ENCODE data around the gene MYLK4. TPM values are rescaled to one million over a fixed set of nuclear protein-coding genes. Genes with fewer than 3 reads are reported as not detected.
A peak's percentile ranks its signal among the peaks of the same experiment; 100 is the strongest.
"Not testable (repeated sequence)": the region's sequence is repeated elsewhere in the genome, so short reads cannot be mapped to it uniquely, and the experiment has no call there.

Gene MYLK4
- total and polyA plus RNA-seq, 4 donors: 1.4 to 3.8 (median 2.5) TPM

- Histone ChIP-seq H3K9me3 (ENCODE audit: control insufficient read depth, insufficient read depth, low read length) (no peaks in the 10 kb centered on the region), H3K4me3 (ENCODE audit: low read depth, low read length) (peak overlapping the region; percentile 82), H3K27me3 (ENCODE audit: control insufficient read depth, insufficient read depth, low read length) (no peaks in the 10 kb centered on the region), H3K4me1 (ENCODE audit: control insufficient read depth, insufficient read depth, low read length) (peaks cover 21% of the 10 kb centered on the region), H3K27ac (ENCODE audit: low read depth, low read length) (no peak overlapping the region), H3K36me3 (ENCODE audit: control insufficient read depth, insufficient read depth, low read length) (peaks cover 7% of the 10 kb centered on the region)
- no peak for DNase-seq (ENCODE audit: low read depth in 4 of 6, low spot score in 6 of 6)
- WGBS (ENCODE audit: insufficient coverage): 69% methylated on average over 4 of the region's 9 CpGs
Observed at GRCh38 chr6:2767657-2768524, 17.2 kb upstream of the MYLK4 start.

DNA sequence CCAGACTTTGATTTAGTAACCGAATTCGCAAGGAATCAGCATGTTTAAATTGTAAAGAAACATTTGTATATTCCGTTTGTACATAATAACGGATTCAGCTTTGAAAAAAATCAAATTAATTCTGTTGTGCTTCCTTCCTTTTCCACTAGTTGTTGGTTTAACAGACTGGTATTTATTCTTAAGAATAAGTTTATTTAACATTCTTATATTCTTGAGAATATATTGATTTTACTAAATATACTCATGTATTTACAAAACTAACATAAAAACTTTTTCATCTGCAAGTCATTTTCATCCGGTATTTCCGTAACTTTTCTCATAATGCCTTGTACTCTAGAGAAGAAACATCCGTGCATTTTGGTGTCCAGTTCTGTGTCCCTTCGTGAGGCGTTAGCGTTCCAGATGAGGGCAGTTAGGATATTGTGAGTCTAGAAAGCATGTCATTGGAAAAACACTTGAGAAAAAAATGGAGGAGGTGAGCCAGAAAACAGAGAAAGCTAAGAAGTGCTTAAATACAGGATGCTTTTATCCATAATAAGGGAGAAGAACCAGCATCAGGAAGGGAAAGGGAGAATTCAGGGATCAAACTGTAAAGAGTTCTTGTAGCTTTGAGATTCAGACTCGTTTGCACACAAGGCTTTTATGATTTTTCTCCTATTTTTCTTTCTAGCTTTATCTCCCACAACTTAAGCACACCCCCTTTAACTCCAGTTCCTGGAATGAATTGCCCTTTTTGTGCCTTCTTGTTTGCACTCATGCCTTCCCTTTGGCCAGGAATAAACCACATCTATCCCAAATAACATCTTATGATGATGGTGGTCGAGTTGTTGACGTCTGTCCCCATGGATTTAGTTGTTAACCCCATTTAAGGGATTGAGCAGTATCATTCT is 16.3 kb upstream of the MYLK4 start:
- Histone ChIP-seq H3K36me3 (ENCODE audit: control insufficient read depth, insufficient read depth, low read length) (peaks cover 7% of the 10 kb centered on the region), H3K4me1 (ENCODE audit: control insufficient read depth, insufficient read depth, low read length) (peaks cover 21% of the 10 kb centered on the region), H3K27me3 (ENCODE audit: control insufficient read depth, insufficient read depth, low read length) (no peaks in the 10 kb centered on the region), H3K27ac (ENCODE audit: low read depth, low read length) (peak overlapping the region; percentile 65), H3K4me3 (ENCODE audit: low read depth, low read length) (peak overlapping the region; percentile 82), H3K9me3 (ENCODE audit: control insufficient read depth, insufficient read depth, low read length) (no peaks in the 10 kb centered on the region)
- 12% methylated on average over 4 of the region's 13 CpGs for WGBS (ENCODE audit: insufficient coverage)
- peak in 1 of 6 donors; percentile 21 for DNase-seq (ENCODE audit: low read depth in 4 of 6, low spot score in 6 of 6)

DNA sequence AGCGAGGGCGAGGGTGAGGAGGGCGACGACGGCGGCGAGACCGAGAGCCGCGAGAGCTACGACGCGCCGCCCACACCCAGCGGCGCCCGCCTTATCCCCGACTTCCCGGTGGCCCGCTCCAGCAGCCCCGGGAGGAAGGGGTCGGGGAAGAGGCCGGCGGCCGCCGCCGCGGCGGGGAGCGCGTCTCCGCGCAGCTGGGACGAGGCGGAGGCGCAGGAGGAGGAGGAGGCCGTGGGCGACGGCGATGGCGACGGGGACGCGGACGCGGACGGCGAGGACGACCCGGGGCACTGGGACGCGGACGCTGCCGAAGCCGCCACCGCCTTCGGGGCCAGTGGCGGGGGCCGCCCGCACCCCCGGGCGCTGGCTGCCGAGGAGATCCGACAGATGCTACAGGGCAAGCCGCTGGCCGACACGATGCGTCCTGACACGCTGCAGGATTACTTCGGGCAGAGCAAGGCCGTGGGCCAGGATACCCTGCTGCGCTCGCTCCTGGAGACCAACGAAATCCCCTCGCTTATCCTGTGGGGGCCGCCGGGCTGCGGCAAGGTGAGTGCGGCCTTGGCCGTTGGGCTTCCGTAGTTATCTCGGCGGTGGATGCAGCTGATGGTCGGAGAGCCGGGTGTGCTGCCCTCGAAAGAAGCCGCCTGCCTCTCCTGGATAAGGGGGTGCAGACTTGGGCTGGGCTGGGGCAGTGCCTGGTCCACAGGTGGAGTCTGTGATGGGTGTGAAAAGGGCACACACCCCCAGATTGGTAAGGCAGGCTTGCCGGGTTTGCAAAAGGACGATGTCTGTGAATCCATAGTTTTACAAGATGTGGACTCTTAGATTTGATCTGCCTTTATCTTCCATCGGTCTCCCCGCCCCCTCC is 15.4 kb upstream of the MYLK4 start:
- Histone ChIP-seq H3K27ac (ENCODE audit: low read depth, low read length) (peak overlapping the region; percentile 65), H3K4me1 (ENCODE audit: control insufficient read depth, insufficient read depth, low read length) (peaks cover 21% of the 10 kb centered on the region), H3K9me3 (ENCODE audit: control insufficient read depth, insufficient read depth, low read length) (no peaks in the 10 kb centered on the region), H3K4me3 (ENCODE audit: low read depth, low read length) (peak overlapping the region; percentile 82), H3K36me3 (ENCODE audit: control insufficient read depth, insufficient read depth, low read length) (peaks cover 7% of the 10 kb centered on the region), H3K27me3 (ENCODE audit: control insufficient read depth, insufficient read depth, low read length) (no peaks in the 10 kb centered on the region)
- WGBS (ENCODE audit: insufficient coverage): under 1% methylated on average over 89 of the region's 91 CpGs
- DNase-seq (ENCODE audit: low read depth in 4 of 6, low spot score in 6 of 6): peak in 2 of 6 donors; percentile 58 to 59

DNA sequence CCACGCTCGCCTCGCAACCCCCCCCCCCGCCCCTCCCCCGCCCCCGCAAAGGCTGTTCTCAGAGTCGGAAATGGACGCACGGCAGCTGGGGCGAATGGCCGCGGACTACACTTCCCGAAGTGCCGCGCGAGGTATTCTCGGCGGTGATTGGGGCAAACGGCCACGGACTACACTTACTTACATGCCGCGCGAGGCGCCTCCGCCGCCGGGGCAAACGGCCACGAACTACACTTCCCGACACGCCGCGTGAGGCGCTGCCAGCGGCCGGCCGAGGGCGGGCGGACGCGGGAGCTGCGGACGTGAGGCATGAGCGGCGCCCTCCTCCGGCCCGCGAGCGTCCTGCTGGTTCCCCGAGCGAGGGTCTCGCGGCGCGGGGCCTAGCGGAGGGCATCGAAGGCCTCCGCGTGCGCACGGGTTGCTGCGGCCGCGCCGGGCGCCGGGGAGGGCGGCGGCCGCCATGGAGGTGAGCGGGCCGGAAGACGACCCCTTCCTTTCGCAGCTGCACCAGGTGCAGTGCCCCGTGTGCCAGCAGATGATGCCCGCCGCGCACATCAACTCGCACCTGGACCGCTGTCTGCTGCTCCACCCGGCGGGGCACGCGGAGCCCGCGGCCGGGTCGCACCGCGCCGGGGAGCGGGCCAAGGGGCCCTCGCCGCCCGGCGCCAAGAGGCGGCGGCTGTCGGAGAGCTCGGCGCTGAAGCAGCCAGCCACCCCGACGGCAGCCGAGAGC is 14.6 kb upstream of the MYLK4 start, which contains the start of gene WRNIP1:
TSS of gene WRNIP1 (plus strand) at position 228 of the 730 bp plus-strand sequence. CDS start at position 458, 230 bp downstream.
- peaks cover 7% of the 10 kb centered on the region for H3K36me3 ChIP-seq (ENCODE audit: control insufficient read depth, insufficient read depth, low read length)
- H3K27ac ChIP-seq (ENCODE audit: low read depth, low read length): peak within 1 kb of the TSS; percentile 94
- H3K9me3 ChIP-seq (ENCODE audit: control insufficient read depth, insufficient read depth, low read length): no peaks in the 10 kb centered on the region
- under 1% methylated on average over 98 of the region's 104 CpGs for WGBS (ENCODE audit: insufficient coverage)
- DNase-seq (ENCODE audit: low read depth in 4 of 6, low spot score in 6 of 6): peak; percentile 93 to 100 (median 98)
- peaks cover 21% of the 10 kb centered on the region for H3K4me1 ChIP-seq (ENCODE audit: control insufficient read depth, insufficient read depth, low read length)
- peak within 1 kb of the TSS; percentile 82 for H3K4me3 ChIP-seq (ENCODE audit: low read depth, low read length)
- no peaks in the 10 kb centered on the region for H3K27me3 ChIP-seq (ENCODE audit: control insufficient read depth, insufficient read depth, low read length)

- Histone ChIP-seq H3K27me3 (ENCODE audit: control insufficient read depth, insufficient read depth, low read length) (no peaks in the 10 kb centered on the region), H3K27ac (ENCODE audit: low read depth, low read length) (peak overlapping the region; percentile 94), H3K4me3 (ENCODE audit: low read depth, low read length) (peak overlapping the region; percentile 70), H3K4me1 (ENCODE audit: control insufficient read depth, insufficient read depth, low read length) (peaks cover 17% of the 10 kb centered on the region), H3K9me3 (ENCODE audit: control insufficient read depth, insufficient read depth, low read length) (no peaks in the 10 kb centered on the region), H3K36me3 (ENCODE audit: control insufficient read depth, insufficient read depth, low read length) (peaks cover 4% of the 10 kb centered on the region)
- WGBS (ENCODE audit: insufficient coverage): 0% methylated on average over 32 of the region's 45 CpGs
- DNase-seq (ENCODE audit: low read depth in 4 of 6, low spot score in 6 of 6): peak in 4 of 6 donors; percentile 43 to 96 (median 76)
Observed at GRCh38 chr6:2764610-2765165, 14.0 kb upstream of the MYLK4 start.

- Histone ChIP-seq H3K4me3 (ENCODE audit: low read depth, low read length) (peak overlapping the region; percentile 70), H3K36me3 (ENCODE audit: control insufficient read depth, insufficient read depth, low read length) (peaks cover 4% of the 10 kb centered on the region), H3K4me1 (ENCODE audit: control insufficient read depth, insufficient read depth, low read length) (peaks cover 17% of the 10 kb centered on the region), H3K27ac (ENCODE audit: low read depth, low read length) (peak overlapping the region; percentile 94), H3K27me3 (ENCODE audit: control insufficient read depth, insufficient read depth, low read length) (no peaks in the 10 kb centered on the region), H3K9me3 (ENCODE audit: control insufficient read depth, insufficient read depth, low read length) (no peaks in the 10 kb centered on the region)
- 89% methylated on average over 19 of the region's 27 CpGs for WGBS (ENCODE audit: insufficient coverage)
- DNase-seq (ENCODE audit: low read depth in 4 of 6, low spot score in 6 of 6): peak in 1 of 6 donors; percentile 10
Observed at GRCh38 chr6:2763876-2764540, 13.3 kb upstream of the MYLK4 start.

- Histone ChIP-seq H3K36me3 (ENCODE audit: control insufficient read depth, insufficient read depth, low read length) (peaks cover 4% of the 10 kb centered on the region), H3K9me3 (ENCODE audit: control insufficient read depth, insufficient read depth, low read length) (no peaks in the 10 kb centered on the region), H3K4me1 (ENCODE audit: control insufficient read depth, insufficient read depth, low read length) (peaks cover 17% of the 10 kb centered on the region), H3K4me3 (ENCODE audit: low read depth, low read length) (no peak overlapping the region), H3K27me3 (ENCODE audit: control insufficient read depth, insufficient read depth, low read length) (no peaks in the 10 kb centered on the region), H3K27ac (ENCODE audit: low read depth, low read length) (no peak overlapping the region)
- DNase-seq (ENCODE audit: low read depth in 4 of 6, low spot score in 6 of 6): no peak
- WGBS (ENCODE audit: insufficient coverage): 96% methylated on average over 36 of the region's 36 CpGs
Observed at GRCh38 chr6:2763345-2763841, 12.7 kb upstream of the MYLK4 start.

GRCh38 chr6:2762868-2763267 is 12.1 kb upstream of the MYLK4 start:
- DNase-seq (ENCODE audit: low read depth in 4 of 6, low spot score in 6 of 6); H3K9me3 ChIP-seq (ENCODE audit: control insufficient read depth, insufficient read depth, low read length); H3K27me3 ChIP-seq (ENCODE audit: control insufficient read depth, insufficient read depth, low read length); H3K27ac ChIP-seq (ENCODE audit: low read depth, low read length); H3K36me3 ChIP-seq (ENCODE audit: control insufficient read depth, insufficient read depth, low read length); H3K4me3 ChIP-seq (ENCODE audit: low read depth, low read length): not testable (repeated sequence)
- WGBS (ENCODE audit: insufficient coverage): no CpG with 5 or more reads among the region's 4 CpGs
- peaks cover 14% of the 10 kb centered on the region for H3K4me1 ChIP-seq (ENCODE audit: control insufficient read depth, insufficient read depth, low read length)
